SK-N-MC (cell line): ENCODE measurements around the gene PDCD1.

ENCODE experiments used
- DNase-seq: peaks from one replicate; pipeline ENCODE4 v3.0.0-alpha.2; 2011; ENCODE audit warnings: low read depth, low spot score
- H3K27ac ChIP-seq: fragments of 200-600 bp; sonication (generic); 2 replicates; pipeline ENCODE4 v1.5.1; 2016; ENCODE audit warnings: mixed run types
- H3K36me3 ChIP-seq: fragments of 200-600 bp; sonication (generic); 2 replicates; pipeline ENCODE4 v1.6.1; 2017; ENCODE audit warnings: antibody characterized with exemption, low read length, mixed read lengths; ENCODE audit not compliant: insufficient read depth
- H3K4me3 ChIP-seq: fragments of 200-600 bp; sonication (generic); 2 replicates; pipeline ENCODE4 v1.5.1; 2016
- H3K9ac ChIP-seq: fragments of 200-600 bp; sonication (generic); 2 replicates; pipeline ENCODE4 v1.8.0; 2017; ENCODE audit warnings: mixed run types, mixed read lengths; ENCODE audit not compliant: insufficient read length
- H3K9me3 ChIP-seq: fragments of 200-600 bp; sonication (generic); 2 replicates; pipeline ENCODE4 v1.6.1; 2017; ENCODE audit warnings: low read depth, mild to moderate bottlenecking, antibody characterized with exemption, low read length, moderate library complexity, mixed read lengths
- EZH2 ChIP-seq: fragments of 200-600 bp; sonication (generic); IDR thresholded peaks from one replicate; pipeline ENCODE4 v1.6.1; 2017; ENCODE audit warnings: antibody characterized with exemption
- FOXP2 ChIP-seq: optimal IDR thresholded peaks from 2 replicates; pipeline ENCODE3; 2011; ENCODE audit warnings: mild to moderate bottlenecking, moderate library complexity; ENCODE audit not compliant: insufficient read depth; ENCODE audit errors: extremely low read length, control extremely low read depth
- POLR2AphosphoS5 ChIP-seq: IDR thresholded peaks from 2 replicates; pipeline ENCODE4 v1.6.1; 2012; ENCODE audit warnings: mild to moderate bottlenecking, low read depth, low read length, borderline replicate concordance

Gene PDCD1

GRCh38 chr2:241903121-241904010, 44.7 kb upstream of the PDCD1 start:
- H3K9ac ChIP-seq = no peak overlapping the region
- no peak for DNase-seq
- no peaks in the 10 kb centered on the region for H3K9me3 ChIP-seq
- no peak for TF ChIP-seq EZH2
- TF ChIP-seq FOXP2 = no peak
- no peak for TF ChIP-seq POLR2AphosphoS5
- no peak overlapping the region for H3K4me3 ChIP-seq
- H3K36me3 ChIP-seq = no peaks in the 10 kb centered on the region
- H3K27ac ChIP-seq = no peak overlapping the region

- TF ChIP-seq EZH2 (no peak), FOXP2 (no peak), POLR2AphosphoS5 (no peak)
- H3K27ac ChIP-seq = no peak overlapping the region
- no peak for DNase-seq
- H3K9ac ChIP-seq = no peak overlapping the region
- no peak overlapping the region for H3K4me3 ChIP-seq
- no peaks in the 10 kb centered on the region for H3K9me3 ChIP-seq
- no peaks in the 10 kb centered on the region for H3K36me3 ChIP-seq
These were observed 43.8 kb upstream of the PDCD1 start for GRCh38 chr2:241902357-241902991.

GRCh38 chr2:241901500-241902351, 43.0 kb upstream of the PDCD1 start:
- DNase-seq = no peak
- H3K4me3 ChIP-seq = no peak overlapping the region
- no peak overlapping the region for H3K27ac ChIP-seq
- H3K9me3 ChIP-seq = no peaks in the 10 kb centered on the region
- no peak overlapping the region for H3K9ac ChIP-seq
- TF ChIP-seq EZH2 = no peak
- no peak for TF ChIP-seq FOXP2
- TF ChIP-seq POLR2AphosphoS5 = no peak
- H3K36me3 ChIP-seq = no peaks in the 10 kb centered on the region

GRCh38 chr2:241901018-241901380, 42.3 kb upstream of the PDCD1 start:
- no peaks in the 10 kb centered on the region for H3K36me3 ChIP-seq
- DNase-seq = no peak
- H3K9ac ChIP-seq = no peak overlapping the region
- TF ChIP-seq POLR2AphosphoS5 (no peak), EZH2 (no peak), FOXP2 (no peak)
- no peak overlapping the region for H3K4me3 ChIP-seq
- no peak overlapping the region for H3K27ac ChIP-seq
- H3K9me3 ChIP-seq = no peaks in the 10 kb centered on the region

GRCh38 chr2:241900251-241901017, 41.7 kb upstream of the PDCD1 start:
- H3K9ac ChIP-seq = no peak overlapping the region
- H3K36me3 ChIP-seq = no peaks in the 10 kb centered on the region
- no peak overlapping the region for H3K4me3 ChIP-seq
- no peak overlapping the region for H3K27ac ChIP-seq
- DNase-seq = no peak
- H3K9me3 ChIP-seq = no peaks in the 10 kb centered on the region
- no peak for TF ChIP-seq FOXP2
- TF ChIP-seq POLR2AphosphoS5 = no peak
- no peak for TF ChIP-seq EZH2

GRCh38 chr2:241898463-241899270, 40.0 kb upstream of the PDCD1 start:
- TF ChIP-seq POLR2AphosphoS5 (no peak), EZH2 (no peak), FOXP2 (no peak)
- H3K36me3 ChIP-seq = no peaks in the 10 kb centered on the region
- no peak overlapping the region for H3K4me3 ChIP-seq
- no peak overlapping the region for H3K9ac ChIP-seq
- no peak overlapping the region for H3K27ac ChIP-seq
- H3K9me3 ChIP-seq = no peaks in the 10 kb centered on the region
- DNase-seq = no peak
